OCI-LY3 (cell line): ENCODE results near the gene PPP6R1.

ENCODE experiments used
- H2AFZ ChIP-seq: fragments of 200-600, 300-600 bp; shearing (Covaris generic); 2 replicates; pipeline ENCODE4 v1.6.0; 2014; ENCODE audit warnings: antibody characterized with exemption, low read depth, low read length
- H3K27ac ChIP-seq: fragments of 200-600, 300-600 bp; sonication (generic); 2 replicates; pipeline ENCODE4 v1.5.1; 2014; ENCODE audit warnings: mild to moderate bottlenecking, low read length, moderate library complexity, mixed read lengths
- H3K27me3 ChIP-seq: fragments of 200-600, 300-600 bp; sonication (generic); 2 replicates; pipeline ENCODE4 v1.6.1; 2014; ENCODE audit warnings: low read depth, low read length, mixed read lengths
- H3K36me3 ChIP-seq: fragments of 200-600, 300-600 bp; sonication (generic); replicated peaks from 2 replicates; pipeline ENCODE3; 2014; ENCODE audit warnings: low read depth, low read length, mixed read lengths
- H3K4me1 ChIP-seq: fragments of 300-600, 200-600 bp; sonication (generic); 2 replicates; pipeline ENCODE4 v1.6.1; 2014; ENCODE audit warnings: low read length, mixed read lengths
- H3K4me2 ChIP-seq: fragments of 200-600, 300-600 bp; sonication (generic); 2 replicates; pipeline ENCODE4 v1.6.1; 2014; ENCODE audit warnings: low read length, mixed read lengths
- H3K4me3 ChIP-seq: fragments of 300-600, 200-600 bp; sonication (generic); 2 replicates; pipeline ENCODE4 v1.5.1; 2014; ENCODE audit warnings: antibody characterized with exemption, mild to moderate bottlenecking, low read length, moderate library complexity
- H3K79me2 ChIP-seq: fragments of 300-600, 200-600 bp; shearing (Covaris generic); 2 replicates; pipeline ENCODE4 v1.6.1; 2014; ENCODE audit warnings: mild to moderate bottlenecking, low read length, mixed read lengths
- H3K9ac ChIP-seq: fragments of 300-600, 200-600 bp; shearing (Covaris generic); 2 replicates; pipeline ENCODE4 v1.6.0; 2014; ENCODE audit warnings: mild to moderate bottlenecking, low read length, moderate library complexity
- H3K9me3 ChIP-seq: fragments of 200-600, 300-600 bp; shearing (Covaris generic); 2 replicates; pipeline ENCODE4 v1.6.1; 2014; ENCODE audit warnings: low read length, mixed read lengths; ENCODE audit not compliant: insufficient read depth
- H4K20me1 ChIP-seq: fragments of 200-600, 300-600 bp; sonication (generic); 2 replicates; pipeline ENCODE4 v1.6.1; 2016; ENCODE audit warnings: low read length, mixed read lengths; ENCODE audit not compliant: insufficient read depth
- EZH2phosphoT487 ChIP-seq: fragments of 200-600 bp; shearing (Covaris generic); IDR thresholded peaks from 2 replicates; pipeline ENCODE4 v1.6.1; 2018; ENCODE audit warnings: antibody characterized with exemption, mixed run types, low read depth
- TF ChIP-seq, protein P1 (sequence below): fragments of 200-600, 300-600 bp; sonication (generic); IDR thresholded peaks from 2 replicates; pipeline ENCODE4 v1.5.1; 2014; ENCODE audit warnings: antibody characterized with exemption, low read length, low read depth

PPP6R1 gene

GRCh38 chr19:55253842-55254624 is 4.8 kb downstream of the PPP6R1 start:
- Histone ChIP-seq H3K4me1 (peaks cover 49% of the 10 kb centered on the region), H3K79me2 (peaks cover 98% of the 10 kb centered on the region), H3K27me3 (no peaks in the 10 kb centered on the region), H2AFZ (no peak overlapping the region), H3K9me3 (no peaks in the 10 kb centered on the region), H4K20me1 (peaks cover 67% of the 10 kb centered on the region), H3K9ac (peak overlapping the region; percentile 99), H3K27ac (peak overlapping the region; percentile 99), H3K4me3 (peak overlapping the region; percentile 97), H3K36me3 (peaks cover 66% of the 10 kb centered on the region), H3K4me2 (peak overlapping the region; percentile 100)
- TF ChIP-seq EZH2phosphoT487 = no peak
- TF ChIP-seq, protein P1, sequence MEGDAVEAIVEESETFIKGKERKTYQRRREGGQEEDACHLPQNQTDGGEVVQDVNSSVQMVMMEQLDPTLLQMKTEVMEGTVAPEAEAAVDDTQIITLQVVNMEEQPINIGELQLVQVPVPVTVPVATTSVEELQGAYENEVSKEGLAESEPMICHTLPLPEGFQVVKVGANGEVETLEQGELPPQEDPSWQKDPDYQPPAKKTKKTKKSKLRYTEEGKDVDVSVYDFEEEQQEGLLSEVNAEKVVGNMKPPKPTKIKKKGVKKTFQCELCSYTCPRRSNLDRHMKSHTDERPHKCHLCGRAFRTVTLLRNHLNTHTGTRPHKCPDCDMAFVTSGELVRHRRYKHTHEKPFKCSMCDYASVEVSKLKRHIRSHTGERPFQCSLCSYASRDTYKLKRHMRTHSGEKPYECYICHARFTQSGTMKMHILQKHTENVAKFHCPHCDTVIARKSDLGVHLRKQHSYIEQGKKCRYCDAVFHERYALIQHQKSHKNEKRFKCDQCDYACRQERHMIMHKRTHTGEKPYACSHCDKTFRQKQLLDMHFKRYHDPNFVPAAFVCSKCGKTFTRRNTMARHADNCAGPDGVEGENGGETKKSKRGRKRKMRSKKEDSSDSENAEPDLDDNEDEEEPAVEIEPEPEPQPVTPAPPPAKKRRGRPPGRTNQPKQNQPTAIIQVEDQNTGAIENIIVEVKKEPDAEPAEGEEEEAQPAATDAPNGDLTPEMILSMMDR = peak; percentile 14; the same call in 1 of the 2 replicates

DNA sequence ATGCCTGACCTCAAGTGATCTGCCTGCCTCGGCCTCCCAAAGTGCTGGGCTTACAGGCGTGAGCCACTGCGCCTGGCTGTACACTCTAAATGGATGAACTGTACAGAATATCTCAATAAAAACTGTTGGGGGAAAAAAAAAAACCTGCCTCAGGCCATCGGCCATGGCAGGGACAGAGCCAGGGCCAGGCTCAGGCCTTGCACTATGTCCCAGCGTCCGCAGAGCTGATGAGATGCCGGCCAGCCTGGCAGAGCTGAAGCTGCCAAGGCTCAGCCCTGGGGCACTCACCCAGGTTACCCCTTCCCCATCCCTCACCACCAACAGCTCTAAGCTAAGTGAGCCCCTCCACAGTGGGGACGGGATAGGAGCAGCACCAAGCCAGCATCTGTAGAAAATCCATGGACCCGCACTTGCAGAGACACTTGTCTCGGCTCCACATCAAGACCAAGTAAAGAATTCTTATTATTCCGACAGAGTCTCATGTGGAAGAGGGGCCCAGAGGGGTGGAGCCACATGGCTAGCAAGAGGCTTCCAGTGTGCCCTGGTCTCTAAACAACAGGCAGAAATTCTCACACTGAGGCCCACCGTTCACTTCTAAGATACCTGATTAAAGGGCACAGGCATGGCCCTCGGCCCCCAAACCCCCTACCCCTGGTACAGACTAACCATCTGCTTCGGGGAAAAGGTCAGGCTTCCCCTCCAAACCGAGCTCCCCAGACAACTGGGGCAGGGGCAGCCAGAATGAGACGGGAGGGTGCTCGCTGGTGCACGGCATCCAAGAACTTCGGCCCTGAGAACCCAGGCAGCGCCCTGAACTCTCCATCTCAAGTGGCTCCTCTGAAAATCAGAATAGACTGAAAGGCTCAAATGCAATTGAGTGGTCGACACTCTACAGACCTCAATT is 5.8 kb downstream of the PPP6R1 start:
- Histone ChIP-seq H3K27ac (peak overlapping the region; percentile 99), H4K20me1 (peaks cover 76% of the 10 kb centered on the region), H3K4me3 (peak overlapping the region; percentile 97), H3K4me1 (peaks cover 49% of the 10 kb centered on the region), H3K79me2 (peaks cover 100% of the 10 kb centered on the region), H3K9me3 (no peaks in the 10 kb centered on the region), H3K36me3 (peaks cover 76% of the 10 kb centered on the region), H3K4me2 (peak overlapping the region; percentile 100), H2AFZ (no peak overlapping the region), H3K27me3 (no peaks in the 10 kb centered on the region), H3K9ac (peak overlapping the region; percentile 99)
- TF ChIP-seq, protein P1 = no peak
- no peak for TF ChIP-seq EZH2phosphoT487

DNA sequence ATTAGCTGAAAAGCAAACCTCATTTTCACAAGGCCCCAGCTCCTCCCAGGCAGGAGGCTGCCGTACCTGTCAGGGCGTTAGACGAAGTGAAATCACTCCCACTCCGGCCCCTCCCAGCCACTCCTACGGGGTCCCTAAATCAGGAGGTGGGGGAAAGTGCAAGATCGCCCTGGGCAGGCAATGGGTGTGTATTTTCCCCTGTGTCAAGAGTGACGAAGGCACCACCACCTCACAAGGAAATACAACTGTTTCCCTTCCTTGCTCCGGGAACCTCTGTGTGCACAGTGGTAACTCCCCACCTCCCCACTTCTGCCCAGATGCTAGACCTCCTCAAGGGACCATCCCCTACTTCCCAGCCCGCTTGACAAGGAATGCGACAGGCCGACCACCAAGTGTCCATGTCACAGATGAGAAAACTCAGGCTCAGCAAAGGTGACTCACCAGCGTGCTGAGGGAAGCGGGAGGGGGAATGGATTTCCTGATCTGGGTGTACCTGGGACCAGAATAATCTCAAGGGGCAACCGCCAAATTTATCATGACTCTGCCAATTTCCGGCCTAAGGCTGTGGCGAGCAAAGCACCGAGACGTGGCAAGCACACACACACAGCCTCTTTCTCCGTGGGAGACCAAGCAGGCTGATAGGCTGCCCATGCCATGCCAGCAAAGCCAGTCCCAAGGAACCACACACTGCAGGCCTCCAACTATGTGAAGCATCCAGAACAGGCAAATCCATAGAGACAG is 7.3 kb downstream of the PPP6R1 start:
- Histone ChIP-seq H3K36me3 (peaks cover 75% of the 10 kb centered on the region), H2AFZ (no peak overlapping the region), H3K4me3 (peak overlapping the region; percentile 31; the same call in 1 of the 2 replicates), H3K9me3 (no peaks in the 10 kb centered on the region), H3K27ac (peak overlapping the region; percentile 48), H3K4me1 (peaks cover 46% of the 10 kb centered on the region), H3K9ac (peak overlapping the region; percentile 32; the same call in 1 of the 2 replicates), H3K27me3 (no peaks in the 10 kb centered on the region), H4K20me1 (peaks cover 76% of the 10 kb centered on the region), H3K4me2 (peak overlapping the region; percentile 62), H3K79me2 (peaks cover 100% of the 10 kb centered on the region)
- TF ChIP-seq, protein P1 = no peak
- TF ChIP-seq EZH2phosphoT487 = no peak
